GM12878 (cell line): ENCODE data around the gene PNMA8B. TPM values are rescaled to one million over a fixed set of nuclear protein-coding genes. Genes with fewer than 3 reads are reported as not detected.

Source experiments
- ATAC-seq: fragments of 200-7000 bp; cut with Tn5 transposase; 3 replicates; pipeline ENCODE4 v1.9.1; 2020; ENCODE audit warnings: mild to moderate bottlenecking, moderate library complexity
- BruUV-seq: library from RNA; stranded (reverse); fragments of 400-500 nt; replicated peaks from 2 replicates; lab custom pipeline; 2021; lab: Mats Ljungman, UMichigan
- CTCF ChIA-PET: fragments of 300-600 bp; sonication (Branson Sonifier 250); formaldehyde crosslinking; extraction: SDS; loops from one replicate; lab custom pipeline; 2021; ENCODE audit warnings: inconsistent platforms; lab: Yijun Ruan, JAX
- POLR2A ChIA-PET: fragments of 350-600 bp; formaldehyde crosslinking; extraction: SDS; loops from one replicate; lab custom pipeline; 2021; ENCODE audit warnings: inconsistent platforms; lab: Charles Lee
- RAD21 ChIA-PET: fragments of 300-600 bp; sonication (Branson Sonifier 250); formaldehyde crosslinking; loops from one replicate; lab custom pipeline; 2023; ENCODE audit warnings: antibody characterized with exemption; ENCODE audit not compliant: unreplicated experiment; lab: Charles Lee
- SMC1A ChIA-PET: fragments of 300-600 bp; sonication (Branson Sonifier 250); formaldehyde crosslinking; loops from one replicate; lab custom pipeline; 2023; ENCODE audit not compliant: unreplicated experiment, uncharacterized antibody; lab: Charles Lee
- DNase-seq: peaks from one replicate; pipeline ENCODE4 v3.0.0-alpha.2; 2011; ENCODE audit warnings: low read depth, low spot score
- FAIRE-seq: peaks from 3 replicates; lab custom pipeline; 2011; peaks lifted over from hg19 to GRCh38; lab: Jason Lieb, UNC
- H2AFZ ChIP-seq: 2 replicates; pipeline ENCODE4 v1.6.0; 2011; ENCODE audit warnings: low read depth, low read length, control low read depth; ENCODE audit not compliant: control insufficient read depth
- H3K27ac ChIP-seq: 2 replicates; pipeline ENCODE4 v1.5.1; 2011; ENCODE audit warnings: control low read depth; ENCODE audit not compliant: control insufficient read depth, insufficient read depth
- H3K27me3 ChIP-seq, 2 experiments: replicated peaks in 1 of 2; 2 replicates each; pipeline versions ENCODE4 v1.6.0 to v1.6.1; 2011; ENCODE audit warnings: low read length in 1 of 2; ENCODE audit not compliant: control insufficient read depth in 2 of 2, insufficient read depth in 2 of 2
- H3K36me3 ChIP-seq, 2 experiments: 2 replicates each; pipeline ENCODE4 v1.5.1; 2011; ENCODE audit warnings: low read length in 1 of 2; ENCODE audit not compliant: control insufficient read depth in 2 of 2, insufficient read depth in 2 of 2
- H3K4me1 ChIP-seq: 2 replicates; pipeline ENCODE4 v1.6.1; 2011; ENCODE audit warnings: mild to moderate bottlenecking, low read length, moderate library complexity, mixed read lengths; ENCODE audit not compliant: control insufficient read depth, insufficient read depth
- H3K4me2 ChIP-seq: 2 replicates; pipeline ENCODE4 v1.6.0; 2011; ENCODE audit warnings: control low read depth; ENCODE audit not compliant: control insufficient read depth, insufficient read depth
- H3K4me3 ChIP-seq: fragments of 200-600 bp; sonication (generic); 2 replicates; pipeline ENCODE4 v1.5.1; 2016
- H3K79me2 ChIP-seq: 2 replicates; pipeline ENCODE4 v1.6.0; 2011; ENCODE audit warnings: low read length; ENCODE audit not compliant: control insufficient read depth, insufficient read depth
- H3K9ac ChIP-seq: 2 replicates; pipeline ENCODE4 v1.8.0; 2011; ENCODE audit warnings: low read length, control low read depth, mixed read lengths; ENCODE audit not compliant: control insufficient read depth, insufficient read depth
- H3K9me3 ChIP-seq: replicated peaks from 3 replicates; pipeline ENCODE4 v1.5.1; 2011; ENCODE audit warnings: mild to moderate bottlenecking, low read length; ENCODE audit not compliant: control insufficient read depth, insufficient read depth
- H4K20me1 ChIP-seq: 2 replicates; pipeline ENCODE4 v1.6.0; 2011; ENCODE audit not compliant: control insufficient read depth, insufficient read depth
- CHD4 ChIP-seq: fragments of 200-600 bp; sonication (generic); IDR thresholded peaks from 2 replicates; pipeline ENCODE4 v1.6.1; 2016; ENCODE audit warnings: mild to moderate bottlenecking
- EP300 ChIP-seq, 2 experiments: fragments of 150-350 bp in 1 of 2; IDR thresholded peaks; 2 replicates each; pipeline ENCODE4 v1.6.1; 2011 to 2012; ENCODE audit warnings: low read depth in 2 of 2, low read length in 2 of 2, borderline replicate concordance in 1 of 2, improper control_type of control experiment in 1 of 2, inconsistent platforms in 1 of 2; ENCODE audit not compliant: control insufficient read depth in 1 of 2
- GABPA ChIP-seq: IDR thresholded peaks from 2 replicates; pipeline ENCODE4 v1.6.1; 2014; ENCODE audit warnings: antibody characterized with exemption, low read depth, mild to moderate bottlenecking, inconsistent platforms
- NRF1 ChIP-seq: conservative IDR thresholded peaks from 2 replicates; pipeline ENCODE4 v1.6.1; 2011; ENCODE audit warnings: mild to moderate bottlenecking, low read depth, low read length, improper control_type of control experiment
- YBX1 ChIP-seq: fragments of 450-650 bp; IDR thresholded peaks from 2 replicates; pipeline ENCODE4 v1.6.1; 2016; ENCODE audit warnings: antibody characterized with exemption
- ZNF24 ChIP-seq: fragments of 450-650 bp; IDR thresholded peaks from 2 replicates; pipeline ENCODE4 v1.6.1; 2017; ENCODE audit warnings: antibody characterized with exemption, mild to moderate bottlenecking
- whole genome bisulfite sequencing: methylation state at CpG from one replicate; pipeline ENCODE4 v1.1.6; 2016; ENCODE audit warnings: low lambda C conversion rate; ENCODE audit not compliant: insufficient replicate concordance, insufficient coverage; ENCODE audit errors: missing lambda C conversion rate; 5-methylcytosine and 5-hydroxymethylcytosine counted together
- in situ Hi-C: fragments of 300-500 bp; cut with MboI; formaldehyde crosslinking; loops from 9 replicates; pipeline ENCODE4 v1.14.3; 2018; ENCODE audit warnings: mixed read lengths
- intact Hi-C: fragments of 100-400 bp; cut with micrococcal nuclease; formaldehyde crosslinking; loops from one replicate; pipeline ENCODE4 v1.14.2; 2022; ENCODE audit not compliant: unreplicated experiment
- polyA plus RNA-seq, 11 experiments: library from polyadenylated mRNA; depleted of rRNA in 4 of 11; unstranded in 6 of 11; stranded (reverse) in 5 of 11; fragments of >200 nt; fragmentation: Nextera tagmentation in 4 of 11; fragmentation: Illumina TruSeq in 1 of 11; extraction: Ambion mirVana in 4 of 11; extraction: Trizol in 1 of 11; gene quantifications; 1 replicate in 1 of 11; 2 replicates in 10 of 11; pipeline versions ENCODE4 v1.2.1 to v1.2.3, GENCODE V29; 2011 to 2016; ENCODE audit warnings: inconsistent platforms in 2 of 11, missing spikeins in 2 of 11, low read depth in 1 of 11
- total RNA-seq, 4 experiments: library from RNA; depleted of rRNA in 3 of 4; stranded (reverse); fragments of >200 nt in 3 of 4; fragmentation: Illumina TruSeq in 1 of 4; extraction: Trizol in 1 of 4; gene quantifications; 2 replicates each; pipeline versions ENCODE4 v1.2.1 to v1.2.3, GENCODE V29; 2013 to 2021
- TF ChIP-seq, protein P1 (sequence below): fragments of 450-650 bp; IDR thresholded peaks from 2 replicates; pipeline ENCODE4 v1.6.1; 2017; ENCODE audit warnings: mild to moderate bottlenecking, low read depth, inconsistent platforms; ENCODE audit not compliant: poor library complexity, severe bottlenecking
- TF ChIP-seq, protein P2 (sequence below): fragments of 450-650 bp; IDR thresholded peaks from 2 replicates; pipeline ENCODE4 v1.6.1; 2016; ENCODE audit warnings: mild to moderate bottlenecking
- TF ChIP-seq, protein P3 (sequence below): IDR thresholded peaks from 2 replicates; pipeline ENCODE4 v1.6.1; 2012; ENCODE audit warnings: low read depth, low read length, improper control_type of control experiment
- TF ChIP-seq, protein P4 (sequence below): fragments of 450-650 bp; IDR thresholded peaks from 2 replicates; pipeline ENCODE4 v1.6.1; 2016; ENCODE audit warnings: mild to moderate bottlenecking, moderate library complexity, borderline replicate concordance

PNMA8B gene
- total and polyA plus RNA-seq, 10 of the 15 experiments (the other 5 are each of a cell fraction or from before 2014, with no cell fraction given) = 0.01 TPM; not detected in 9

DNA sequence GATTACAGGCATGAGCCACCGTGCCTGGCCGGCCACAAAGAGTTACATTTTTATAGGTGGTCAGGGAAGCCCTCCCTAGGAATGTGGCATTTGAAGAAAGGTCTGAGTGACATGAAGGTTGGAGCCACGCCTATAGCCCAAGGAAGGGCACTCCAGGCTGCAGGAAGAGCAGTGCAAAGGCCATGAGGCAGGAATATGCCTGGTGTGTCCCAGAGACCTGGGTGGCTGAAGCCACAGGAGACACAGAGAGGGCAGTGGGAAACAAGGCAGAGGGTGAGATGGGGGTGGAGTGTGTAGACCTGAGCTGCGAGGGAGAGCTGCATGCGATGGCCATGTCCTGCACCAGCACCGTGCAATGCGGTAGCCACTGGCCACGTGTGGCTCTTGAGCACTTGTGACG lies 4.9 kb downstream of the PNMA8B start:
- Histone ChIP-seq H3K27ac (no peak overlapping the region), H3K4me1 (no peaks in the 10 kb centered on the region), H3K27me3 (peaks cover 19 to 35% of the 10 kb centered on the region in 2 experiments), H3K9ac (no peak overlapping the region), H2AFZ (no peak overlapping the region), H3K9me3 (no peaks in the 10 kb centered on the region), H3K36me3 (no peaks in the 10 kb centered on the region), H3K4me2 (no peak overlapping the region), H3K79me2 (no peaks in the 10 kb centered on the region), H4K20me1 (no peaks in the 10 kb centered on the region), H3K4me3 (no peak overlapping the region)
- ChIA-PET RAD21 (interaction anchor here (1.4 kb wide), 1 partner anchor 89 kb away, joined by 4 read pairs; no protein-coding TSS in a partner anchor), CTCF (interaction anchor here (1.1 kb wide), 1 partner anchor 22 kb away, joined by 4 read pairs; no protein-coding TSS in a partner anchor), POLR2A (no interaction called here), SMC1A (no interaction called here)
- 34% methylated on average over 9 of the region's 9 CpGs for WGBS
- in situ Hi-C loops (no loop called here), intact Hi-C loops (no loop called here)
- TF ChIP-seq CHD4 = no peak
- TF ChIP-seq ZNF24 = no peak
- TF ChIP-seq GABPA = no peak
- no peak for TF ChIP-seq YBX1
- TF ChIP-seq, protein P1, sequence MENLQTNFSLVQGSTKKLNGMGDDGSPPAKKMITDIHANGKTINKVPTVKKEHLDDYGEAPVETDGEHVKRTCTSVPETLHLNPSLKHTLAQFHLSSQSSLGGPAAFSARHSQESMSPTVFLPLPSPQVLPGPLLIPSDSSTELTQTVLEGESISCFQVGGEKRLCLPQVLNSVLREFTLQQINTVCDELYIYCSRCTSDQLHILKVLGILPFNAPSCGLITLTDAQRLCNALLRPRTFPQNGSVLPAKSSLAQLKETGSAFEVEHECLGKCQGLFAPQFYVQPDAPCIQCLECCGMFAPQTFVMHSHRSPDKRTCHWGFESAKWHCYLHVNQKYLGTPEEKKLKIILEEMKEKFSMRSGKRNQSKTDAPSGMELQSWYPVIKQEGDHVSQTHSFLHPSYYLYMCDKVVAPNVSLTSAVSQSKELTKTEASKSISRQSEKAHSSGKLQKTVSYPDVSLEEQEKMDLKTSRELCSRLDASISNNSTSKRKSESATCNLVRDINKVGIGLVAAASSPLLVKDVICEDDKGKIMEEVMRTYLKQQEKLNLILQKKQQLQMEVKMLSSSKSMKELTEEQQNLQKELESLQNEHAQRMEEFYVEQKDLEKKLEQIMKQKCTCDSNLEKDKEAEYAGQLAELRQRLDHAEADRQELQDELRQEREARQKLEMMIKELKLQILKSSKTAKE = no peak
- no peak for TF ChIP-seq EP300 (IDR thresholded peaks at IDR 0.05; ENCODE audit: borderline replicate concordance in 1 of 2, control insufficient read depth in 1 of 2, low read depth in 2 of 2, low read length in 2 of 2)
- TF ChIP-seq, protein P2, sequence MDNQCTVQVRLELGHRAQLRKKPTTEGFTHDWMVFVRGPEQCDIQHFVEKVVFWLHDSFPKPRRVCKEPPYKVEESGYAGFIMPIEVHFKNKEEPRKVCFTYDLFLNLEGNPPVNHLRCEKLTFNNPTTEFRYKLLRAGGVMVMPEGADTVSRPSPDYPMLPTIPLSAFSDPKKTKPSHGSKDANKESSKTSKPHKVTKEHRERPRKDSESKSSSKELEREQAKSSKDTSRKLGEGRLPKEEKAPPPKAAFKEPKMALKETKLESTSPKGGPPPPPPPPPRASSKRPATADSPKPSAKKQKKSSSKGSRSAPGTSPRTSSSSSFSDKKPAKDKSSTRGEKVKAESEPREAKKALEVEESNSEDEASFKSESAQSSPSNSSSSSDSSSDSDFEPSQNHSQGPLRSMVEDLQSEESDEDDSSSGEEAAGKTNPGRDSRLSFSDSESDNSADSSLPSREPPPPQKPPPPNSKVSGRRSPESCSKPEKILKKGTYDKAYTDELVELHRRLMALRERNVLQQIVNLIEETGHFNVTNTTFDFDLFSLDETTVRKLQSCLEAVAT = no peak
- TF ChIP-seq NRF1 = no peak
- TF ChIP-seq, protein P3, sequence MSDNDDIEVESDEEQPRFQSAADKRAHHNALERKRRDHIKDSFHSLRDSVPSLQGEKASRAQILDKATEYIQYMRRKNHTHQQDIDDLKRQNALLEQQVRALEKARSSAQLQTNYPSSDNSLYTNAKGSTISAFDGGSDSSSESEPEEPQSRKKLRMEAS = no peak
- TF ChIP-seq, protein P4, sequence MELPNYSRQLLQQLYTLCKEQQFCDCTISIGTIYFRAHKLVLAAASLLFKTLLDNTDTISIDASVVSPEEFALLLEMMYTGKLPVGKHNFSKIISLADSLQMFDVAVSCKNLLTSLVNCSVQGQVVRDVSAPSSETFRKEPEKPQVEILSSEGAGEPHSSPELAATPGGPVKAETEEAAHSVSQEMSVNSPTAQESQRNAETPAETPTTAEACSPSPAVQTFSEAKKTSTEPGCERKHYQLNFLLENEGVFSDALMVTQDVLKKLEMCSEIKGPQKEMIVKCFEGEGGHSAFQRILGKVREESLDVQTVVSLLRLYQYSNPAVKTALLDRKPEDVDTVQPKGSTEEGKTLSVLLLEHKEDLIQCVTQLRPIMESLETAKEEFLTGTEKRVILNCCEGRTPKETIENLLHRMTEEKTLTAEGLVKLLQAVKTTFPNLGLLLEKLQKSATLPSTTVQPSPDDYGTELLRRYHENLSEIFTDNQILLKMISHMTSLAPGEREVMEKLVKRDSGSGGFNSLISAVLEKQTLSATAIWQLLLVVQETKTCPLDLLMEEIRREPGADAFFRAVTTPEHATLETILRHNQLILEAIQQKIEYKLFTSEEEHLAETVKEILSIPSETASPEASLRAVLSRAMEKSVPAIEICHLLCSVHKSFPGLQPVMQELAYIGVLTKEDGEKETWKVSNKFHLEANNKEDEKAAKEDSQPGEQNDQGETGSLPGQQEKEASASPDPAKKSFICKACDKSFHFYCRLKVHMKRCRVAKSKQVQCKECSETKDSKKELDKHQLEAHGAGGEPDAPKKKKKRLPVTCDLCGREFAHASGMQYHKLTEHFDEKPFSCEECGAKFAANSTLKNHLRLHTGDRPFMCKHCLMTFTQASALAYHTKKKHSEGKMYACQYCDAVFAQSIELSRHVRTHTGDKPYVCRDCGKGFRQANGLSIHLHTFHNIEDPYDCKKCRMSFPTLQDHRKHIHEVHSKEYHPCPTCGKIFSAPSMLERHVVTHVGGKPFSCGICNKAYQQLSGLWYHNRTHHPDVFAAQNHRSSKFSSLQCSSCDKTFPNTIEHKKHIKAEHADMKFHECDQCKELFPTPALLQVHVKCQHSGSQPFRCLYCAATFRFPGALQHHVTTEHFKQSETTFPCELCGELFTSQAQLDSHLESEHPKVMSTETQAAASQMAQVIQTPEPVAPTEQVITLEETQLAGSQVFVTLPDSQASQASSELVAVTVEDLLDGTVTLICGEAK = no peak
- DNase-seq (no peak), ATAC-seq (no peak), FAIRE-seq (no peak)
- BruUV-seq = no TSS peak
